ENCODE measurements around the gene SLC6A13.
"Not testable (repeated sequence)": the region's sequence is repeated elsewhere in the genome, so short reads cannot be mapped to it uniquely, and the experiment has no call there.

Gene SLC6A13

GRCh38 chr12:196436-196835 lies 66.2 kb downstream of the SLC6A13 start:
- Histone ChIP-seq H3K4me3 (ENCODE audit: low read length) (no peak overlapping the region), H3K27me3 (ENCODE audit: control insufficient read depth, insufficient read depth, low read length) (peaks cover 13% of the 10 kb centered on the region), H3K36me3 (ENCODE audit: control insufficient read depth, insufficient read depth, low read length) (no peaks in the 10 kb centered on the region), H3K27ac (ENCODE audit: low read depth, low read length) (no peak overlapping the region), H3K9ac (ENCODE audit: low read length) (no peak overlapping the region), H3K4me1 (ENCODE audit: control insufficient read depth, insufficient read depth, low read length) (no peaks in the 10 kb centered on the region)

DNA sequence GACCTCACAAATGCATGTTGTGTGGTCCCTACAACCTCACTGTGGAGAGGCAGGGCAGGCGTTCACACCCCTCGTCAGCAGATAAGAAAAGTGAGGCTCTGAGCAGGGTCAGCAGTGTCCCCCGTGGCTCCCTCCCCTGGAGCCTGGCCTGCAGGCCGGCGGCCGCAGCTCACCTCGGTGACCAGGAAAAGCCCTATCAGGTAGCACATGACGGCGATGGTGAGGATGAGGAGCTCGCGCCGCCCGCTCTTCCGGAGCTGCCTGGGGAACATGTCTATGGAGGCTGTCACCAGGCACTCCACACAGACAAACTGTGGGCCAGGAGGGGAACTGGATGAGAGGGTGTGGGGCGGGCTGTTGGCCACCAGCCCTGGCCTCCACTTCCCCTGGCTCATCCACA lies 66.7 kb downstream of the SLC6A13 start:
- H3K27ac ChIP-seq (ENCODE audit: low read depth, low read length) = no peak overlapping the region
- H3K36me3 ChIP-seq (ENCODE audit: control insufficient read depth, insufficient read depth, low read length) = no peaks in the 10 kb centered on the region
- peaks cover 8% of the 10 kb centered on the region for H3K27me3 ChIP-seq (ENCODE audit: control insufficient read depth, insufficient read depth, low read length)
- H3K4me3 ChIP-seq (ENCODE audit: low read length) = no peak overlapping the region
- H3K9ac ChIP-seq (ENCODE audit: low read length) = no peak overlapping the region
- H3K4me1 ChIP-seq (ENCODE audit: control insufficient read depth, insufficient read depth, low read length) = no peaks in the 10 kb centered on the region

DNA sequence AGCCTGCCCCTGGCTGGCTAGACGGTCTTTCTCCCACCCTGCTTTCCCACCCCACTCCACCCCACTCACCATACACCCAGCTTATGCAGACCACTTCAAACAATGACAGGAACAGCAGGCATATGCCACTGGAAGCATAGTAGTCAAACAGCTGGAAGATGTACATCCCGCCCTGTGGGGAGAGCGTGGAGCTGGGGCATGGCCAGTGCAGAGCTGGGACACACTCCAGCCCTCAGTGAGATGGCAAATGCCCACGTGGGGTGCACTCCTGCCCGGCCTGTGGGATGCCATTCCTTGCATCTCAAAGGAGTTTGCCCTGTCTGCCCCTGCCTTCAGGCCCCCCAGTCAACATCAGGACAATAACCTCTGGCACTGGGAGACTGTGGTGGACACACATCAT lies 67.5 kb downstream of the SLC6A13 start:
- peaks cover 7% of the 10 kb centered on the region for H3K27me3 ChIP-seq (ENCODE audit: control insufficient read depth, insufficient read depth, low read length)
- H3K36me3 ChIP-seq (ENCODE audit: control insufficient read depth, insufficient read depth, low read length) = no peaks in the 10 kb centered on the region
- no peak overlapping the region for H3K4me3 ChIP-seq (ENCODE audit: low read length)
- H3K9ac ChIP-seq (ENCODE audit: low read length) = no peak overlapping the region
- no peaks in the 10 kb centered on the region for H3K4me1 ChIP-seq (ENCODE audit: control insufficient read depth, insufficient read depth, low read length)
- no peak overlapping the region for H3K27ac ChIP-seq (ENCODE audit: low read depth, low read length)

DNA sequence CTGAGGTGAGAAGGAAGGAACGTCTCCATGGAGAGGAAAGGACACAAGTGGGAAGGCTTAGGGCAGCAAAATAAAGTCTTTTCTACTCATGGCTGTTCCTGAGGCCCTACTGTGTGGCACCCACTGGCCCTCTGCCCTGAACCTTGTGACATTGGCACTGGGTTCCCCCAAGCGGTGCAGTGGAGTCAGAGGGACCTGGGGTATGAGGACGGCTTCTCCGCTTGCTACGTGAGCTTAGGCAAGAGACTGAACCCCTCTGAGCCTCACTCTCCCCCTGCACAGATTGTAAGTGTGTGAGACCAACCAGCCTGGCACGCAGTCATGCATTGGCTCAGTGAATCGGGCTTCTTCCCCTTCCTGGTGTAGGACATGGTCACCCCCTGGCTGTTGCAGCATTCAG lies 68.4 kb downstream of the SLC6A13 start:
- Histone ChIP-seq H3K4me1 (ENCODE audit: control insufficient read depth, insufficient read depth, low read length) (no peaks in the 10 kb centered on the region), H3K27me3 (ENCODE audit: control insufficient read depth, insufficient read depth, low read length) (peaks cover 7% of the 10 kb centered on the region), H3K9ac (ENCODE audit: low read length) (no peak overlapping the region), H3K36me3 (ENCODE audit: control insufficient read depth, insufficient read depth, low read length) (no peaks in the 10 kb centered on the region), H3K4me3 (ENCODE audit: low read length) (no peak overlapping the region), H3K27ac (ENCODE audit: low read depth, low read length) (no peak overlapping the region)

- Histone ChIP-seq H3K4me1 (ENCODE audit: control insufficient read depth, insufficient read depth, low read length) (no peaks in the 10 kb centered on the region), H3K9ac (ENCODE audit: low read length) (no peak overlapping the region), H3K27ac (ENCODE audit: low read depth, low read length) (no peak overlapping the region), H3K4me3 (ENCODE audit: low read length) (no peak overlapping the region), H3K36me3 (ENCODE audit: control insufficient read depth, insufficient read depth, low read length) (no peaks in the 10 kb centered on the region), H3K27me3 (ENCODE audit: control insufficient read depth, insufficient read depth, low read length) (peaks cover 7% of the 10 kb centered on the region)
Observed at GRCh38 chr12:193261-193660, 69.4 kb downstream of the SLC6A13 start.

- H3K4me1 ChIP-seq (ENCODE audit: control insufficient read depth, insufficient read depth, low read length) = no peaks in the 10 kb centered on the region
Observed at GRCh38 chr12:191541-191940, 71.1 kb downstream of the SLC6A13 start.

GRCh38 chr12:190881-191280 lies 71.8 kb downstream of the SLC6A13 start:
- no peak overlapping the region for H3K27ac ChIP-seq (ENCODE audit: low read depth, low read length)
- H3K4me3 ChIP-seq (ENCODE audit: low read length) = no peak overlapping the region
- no peak overlapping the region for H3K9ac ChIP-seq (ENCODE audit: low read length)
- H3K4me1 ChIP-seq (ENCODE audit: control insufficient read depth, insufficient read depth, low read length) = no peaks in the 10 kb centered on the region
- H3K36me3 ChIP-seq (ENCODE audit: control insufficient read depth, insufficient read depth, low read length) = no peaks in the 10 kb centered on the region
- H3K27me3 ChIP-seq (ENCODE audit: control insufficient read depth, insufficient read depth, low read length) = peaks cover 4% of the 10 kb centered on the region

More at GRCh38 chr12:191541-191940, 71.1 kb downstream of the SLC6A13 start:
- H3K27ac ChIP-seq (ENCODE audit: low read depth, low read length) = no peak overlapping the region
- no peak overlapping the region for H3K4me3 ChIP-seq (ENCODE audit: low read length)
- peaks cover 4% of the 10 kb centered on the region for H3K27me3 ChIP-seq (ENCODE audit: control insufficient read depth, insufficient read depth, low read length)
- H3K9ac ChIP-seq (ENCODE audit: low read length) = no peak overlapping the region
- H3K36me3 ChIP-seq (ENCODE audit: control insufficient read depth, insufficient read depth, low read length) = no peaks in the 10 kb centered on the region

DNA sequence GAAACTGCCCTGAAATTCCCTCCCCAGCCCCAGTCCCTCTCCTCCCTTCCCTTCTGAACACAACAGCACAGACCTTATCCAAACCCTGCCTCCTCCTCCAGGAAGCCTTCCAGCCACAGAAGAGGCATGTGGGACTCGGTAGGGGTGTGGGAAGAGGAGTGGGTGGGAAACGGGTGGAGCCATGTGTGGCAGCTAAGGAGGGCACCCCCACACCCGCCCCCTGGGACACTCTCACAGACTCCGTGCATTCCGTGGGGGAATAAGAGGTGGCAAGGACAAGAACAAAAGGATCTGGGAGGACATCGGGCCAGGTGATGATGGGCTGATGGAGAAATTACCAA lies 73.0 kb downstream of the SLC6A13 start:
- H3K4me1 ChIP-seq (ENCODE audit: control insufficient read depth, insufficient read depth, low read length) = no peaks in the 10 kb centered on the region
- no peak overlapping the region for H3K27ac ChIP-seq (ENCODE audit: low read depth, low read length)
- no peak overlapping the region for H3K4me3 ChIP-seq (ENCODE audit: low read length)
- H3K36me3 ChIP-seq (ENCODE audit: control insufficient read depth, insufficient read depth, low read length) = no peaks in the 10 kb centered on the region
- H3K9ac ChIP-seq (ENCODE audit: low read length) = no peak overlapping the region
- H3K27me3 ChIP-seq (ENCODE audit: control insufficient read depth, insufficient read depth, low read length) = peaks cover 4% of the 10 kb centered on the region

DNA sequence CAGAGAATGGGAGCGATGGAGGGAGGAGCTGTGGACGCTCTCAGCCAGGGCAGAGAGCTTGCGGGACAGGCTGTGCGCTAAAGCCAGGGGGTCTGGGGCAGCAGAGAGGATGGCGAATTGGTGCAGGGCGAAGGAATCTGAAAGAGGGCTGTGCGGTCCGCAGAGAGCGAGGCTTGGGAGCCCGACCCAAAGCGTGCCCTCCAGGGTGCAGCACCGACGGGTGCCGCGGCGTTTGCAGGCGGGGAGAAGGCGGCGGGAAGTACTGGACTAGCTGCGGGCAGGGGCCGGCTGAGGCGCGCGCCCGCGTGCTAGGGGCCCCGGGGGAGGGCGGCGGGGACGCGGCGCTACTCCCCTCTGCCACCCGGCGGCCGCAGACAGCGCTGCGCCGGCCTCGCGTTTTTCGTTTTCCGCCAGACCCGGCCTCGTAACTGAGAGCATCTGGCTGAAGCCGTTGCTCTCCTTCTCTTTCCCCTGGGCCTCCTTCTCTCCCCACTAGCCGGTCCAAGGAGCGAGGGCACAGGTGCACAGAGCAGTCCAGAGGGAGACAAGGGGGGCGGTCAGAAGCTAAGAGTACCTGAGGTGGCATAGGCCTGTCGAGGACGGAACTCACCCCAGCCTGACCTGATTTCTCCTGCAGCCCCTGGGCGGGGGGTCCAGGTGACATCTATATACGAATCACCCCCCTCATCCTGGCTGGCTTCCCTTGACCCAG lies 73.6 kb downstream of the SLC6A13 start:
- Histone ChIP-seq H3K4me3 (ENCODE audit: low read length) (peak overlapping the region; percentile 66), H3K27ac (ENCODE audit: low read depth, low read length) (no peak overlapping the region), H3K27me3 (ENCODE audit: control insufficient read depth, insufficient read depth, low read length) (peaks cover 4% of the 10 kb centered on the region), H3K4me1 (ENCODE audit: control insufficient read depth, insufficient read depth, low read length) (no peaks in the 10 kb centered on the region), H3K9ac (ENCODE audit: low read length) (no peak overlapping the region), H3K36me3 (ENCODE audit: control insufficient read depth, insufficient read depth, low read length) (no peaks in the 10 kb centered on the region)

- not testable (repeated sequence) for H3K36me3 ChIP-seq (ENCODE audit: control insufficient read depth, insufficient read depth, low read length); H3K27ac ChIP-seq (ENCODE audit: low read depth, low read length); H3K4me1 ChIP-seq (ENCODE audit: control insufficient read depth, insufficient read depth, low read length); H3K9ac ChIP-seq (ENCODE audit: low read length); H3K27me3 ChIP-seq (ENCODE audit: control insufficient read depth, insufficient read depth, low read length)
- peak overlapping the region; percentile 66 for H3K4me3 ChIP-seq (ENCODE audit: low read length)
Observed at GRCh38 chr12:187986-188909, 74.4 kb downstream of the SLC6A13 start.

- Histone ChIP-seq H3K9ac (ENCODE audit: low read length) (no peak overlapping the region), H3K4me3 (ENCODE audit: low read length) (no peak overlapping the region), H3K36me3 (ENCODE audit: control insufficient read depth, insufficient read depth, low read length) (no peaks in the 10 kb centered on the region), H3K27me3 (ENCODE audit: control insufficient read depth, insufficient read depth, low read length) (no peaks in the 10 kb centered on the region), H3K4me1 (ENCODE audit: control insufficient read depth, insufficient read depth, low read length) (no peaks in the 10 kb centered on the region), H3K27ac (ENCODE audit: low read depth, low read length) (no peak overlapping the region)
Observed at GRCh38 chr12:186006-186625, 76.5 kb downstream of the SLC6A13 start.

GRCh38 chr12:185576-185955 lies 77.1 kb downstream of the SLC6A13 start:
- H3K9ac ChIP-seq (ENCODE audit: low read length) = no peak overlapping the region
- H3K36me3 ChIP-seq (ENCODE audit: control insufficient read depth, insufficient read depth, low read length) = no peaks in the 10 kb centered on the region
- H3K27me3 ChIP-seq (ENCODE audit: control insufficient read depth, insufficient read depth, low read length) = no peaks in the 10 kb centered on the region
- H3K4me3 ChIP-seq (ENCODE audit: low read length) = no peak overlapping the region
- no peaks in the 10 kb centered on the region for H3K4me1 ChIP-seq (ENCODE audit: control insufficient read depth, insufficient read depth, low read length)
- no peak overlapping the region for H3K27ac ChIP-seq (ENCODE audit: low read depth, low read length)
